HCT116 (cell line): Measurements from ENCODE around the gene PITPNC1. TPM values are rescaled to one million over a fixed set of nuclear protein-coding genes. Genes with fewer than 3 reads are reported as not detected.

Source experiments
- ATF3 ChIP-seq: IDR thresholded peaks from 2 replicates; pipeline ENCODE4 v1.6.1; 2012
- EZH2 ChIP-seq: fragments of 200-600 bp; sonication (generic); IDR thresholded peaks from 2 replicates; pipeline ENCODE4 v1.6.1; 2017; ENCODE audit warnings: antibody characterized with exemption, mixed run types
- JUND ChIP-seq: IDR thresholded peaks from 2 replicates; pipeline ENCODE4 v1.6.1; 2012
- POLR2A ChIP-seq: IDR thresholded peaks from 2 replicates; pipeline ENCODE4 v1.7.0; 2011; ENCODE audit warnings: borderline replicate concordance; ENCODE audit not compliant: insufficient read depth, insufficient read length; ENCODE audit errors: extremely low read depth
- RAD21 ChIP-seq: IDR thresholded peaks from 2 replicates; pipeline ENCODE4 v1.6.1; 2012; ENCODE audit warnings: low read depth, mild to moderate bottlenecking
- REST ChIP-seq: IDR thresholded peaks from 2 replicates; pipeline ENCODE4 v1.6.1; 2012; ENCODE audit warnings: low read depth
- SP1 ChIP-seq: IDR thresholded peaks from 2 replicates; pipeline ENCODE4 v1.6.1; 2012; ENCODE audit warnings: low read depth
- SRF ChIP-seq: IDR thresholded peaks from 2 replicates; pipeline ENCODE4 v1.6.1; 2012; ENCODE audit warnings: low read depth
- YY1 ChIP-seq: IDR thresholded peaks from 2 replicates; pipeline ENCODE4 v1.6.1; 2011; ENCODE audit warnings: low read length, low read depth, moderate library complexity, mild to moderate bottlenecking; ENCODE audit not compliant: insufficient replicate concordance; ENCODE audit errors: extremely low read depth
- ZBTB33 ChIP-seq: IDR thresholded peaks from 2 replicates; pipeline ENCODE4 v1.6.1; 2011; ENCODE audit warnings: mild to moderate bottlenecking, low read length, moderate library complexity; ENCODE audit not compliant: insufficient replicate concordance; ENCODE audit errors: extremely low read depth
- total RNA-seq: library from RNA; stranded (reverse); gene quantifications from one replicate; pipeline ENCODE4 v1.2.1, GENCODE V29; 2021; ENCODE audit not compliant: unreplicated experiment

The PITPNC1 gene
- total RNA-seq, 1 experiment from 2014 or later, result 41.9 TPM

GRCh38 chr17:67542219-67543114 is 165.4 kb downstream of the PITPNC1 start (continued):
- no peak for TF ChIP-seq REST
- no peak for TF ChIP-seq POLR2A
- TF ChIP-seq SP1, result no peak
- no peak for TF ChIP-seq JUND
- TF ChIP-seq SRF, result no peak
- TF ChIP-seq ZBTB33, result no peak
- no peak for TF ChIP-seq RAD21
- TF ChIP-seq ATF3, result no peak
- TF ChIP-seq EZH2, result no peak
- TF ChIP-seq YY1, result no peak
